GM19438 (cell line): Measurements from ENCODE around the gene RPL31.

Experiments
- ATAC-seq: cut with Tn5 transposase; IDR thresholded peaks from one replicate; pipeline ENCODE4 v1.9.1; 2021; ENCODE audit warnings: low read depth; ENCODE audit not compliant: unreplicated experiment

The RPL31 gene

DNA sequence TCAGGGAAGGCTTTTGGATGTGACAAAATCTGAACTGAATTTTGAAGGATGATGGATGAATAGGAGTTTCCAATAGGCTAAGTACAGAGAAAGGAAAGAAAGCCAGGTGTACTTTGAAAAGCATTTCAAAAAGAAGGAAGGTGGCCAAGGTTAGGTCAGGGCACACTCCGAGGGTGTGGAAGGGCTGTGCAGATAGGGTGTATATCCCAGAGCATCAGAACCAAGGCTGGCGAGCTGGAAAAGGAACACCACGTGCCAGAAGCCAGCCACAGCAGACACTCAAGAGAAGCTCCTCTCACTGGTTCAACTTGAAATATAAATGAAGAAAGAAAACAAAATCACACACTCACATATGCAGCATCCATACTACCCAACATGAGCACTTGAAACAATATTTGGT, 51.0 kb downstream of the RPL31 start:
- no peak for ATAC-seq
